Measurements from ENCODE around the gene AQP7. TPM values are rescaled to one million over a fixed set of nuclear protein-coding genes. Genes with fewer than 3 reads are reported as not detected.
A peak's percentile ranks its signal among the peaks of the same experiment; 100 is the strongest.

The AQP7 gene
- polyA plus RNA-seq, 1 of the 3 experiments (the other 2 are of a cell fraction), result 0.05 TPM

DNA sequence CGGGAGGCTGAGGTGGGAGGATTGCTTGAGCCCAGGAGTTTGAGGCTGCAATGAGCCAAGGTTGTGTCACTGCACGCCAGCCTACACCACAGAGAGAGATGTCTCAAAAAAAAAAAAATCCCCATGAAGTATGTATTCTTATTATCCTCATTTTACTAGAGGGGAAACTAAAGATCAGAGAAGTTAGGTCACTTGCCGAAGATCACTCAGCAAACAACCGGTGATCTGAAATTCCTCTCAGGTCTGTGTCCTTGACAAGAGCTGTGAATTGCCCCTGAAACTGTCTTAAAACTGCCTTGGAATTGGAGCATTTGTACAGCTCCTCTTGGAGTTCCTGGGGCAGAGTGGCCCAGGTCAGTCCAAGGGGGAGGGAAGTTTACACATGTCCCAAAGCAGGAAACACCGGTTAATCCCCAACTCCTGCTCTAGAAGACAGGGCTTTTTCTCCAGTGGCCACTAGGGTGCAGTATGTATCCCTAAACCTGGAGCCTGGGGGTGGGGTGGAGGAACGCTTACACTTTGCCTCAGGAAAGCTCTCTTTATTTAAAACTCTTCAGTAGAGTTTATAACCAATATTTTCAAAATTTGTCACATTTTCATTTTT, 27.6 kb downstream of the AQP7 start:
- ChIA-PET CTCF (interaction anchor here (0.6 to 8.0 kb wide), 38 partner anchors 8 to 404 kb away, joined by 3 to 103 read pairs (median 6); partner anchors contain the start of genes ANKRD18B, AQP3, B4GALT1 and NOL6), POLR2A (no interaction called here)
- Histone ChIP-seq H3K4me2 (no peak overlapping the region), H3K4me1 (ENCODE audit: control insufficient read depth in 1 of 2, insufficient read depth in 2 of 2, low read depth in 1 of 2, low read length in 1 of 2) (peaks cover 0 to 6% of the 10 kb centered on the region in 2 experiments; a peak in 1 of 4 replicates), H3K9ac (no peak overlapping the region), H3K27me3 (ENCODE audit: insufficient read depth) (no peaks in the 10 kb centered on the region), H3K36me3 (replicated peaks in 1 of 2; ENCODE audit: control insufficient read depth in 1 of 2, insufficient read depth in 2 of 2, low read length in 1 of 2) (peaks cover 12 to 19% of the 10 kb centered on the region in 2 experiments), H2AFZ (ENCODE audit: low read depth) (no peak overlapping the region), H3K9me2 (no peaks in the 10 kb centered on the region), H3K4me3 (ENCODE audit: low read depth in 2 of 2, low read length in 1 of 2) (peak overlapping the region in 1 of 2 experiments; percentile 33; a peak in 1 of 4 replicates), H3K27ac (ENCODE audit: low read depth in 2 of 2, low read length in 1 of 2) (no peak overlapping the region), H3K9me3 (no peaks in the 10 kb centered on the region), H4K20me1 (ENCODE audit: insufficient read depth) (no peaks in the 10 kb centered on the region), H3F3A (replicated peaks; ENCODE audit: insufficient read depth) (peaks cover 4% of the 10 kb centered on the region), H3K79me2 (ENCODE audit: insufficient read depth) (no peaks in the 10 kb centered on the region)
- WGBS (ENCODE audit: low lambda C conversion rate), result 73% methylated on average over 6 of the region's 6 CpGs
- peak; percentile 84 for DNase-seq
- TF ChIP-seq POLR2AphosphoS5 (IDR thresholded peaks at IDR 0.05; ENCODE audit: low read depth, low read length), result no peak
- TF ChIP-seq USF2 (IDR thresholded peaks at IDR 0.05; ENCODE audit: borderline replicate concordance, low read depth, low read length), result no peak
- no peak for TF ChIP-seq RFX5 (IDR thresholded peaks at IDR 0.05; ENCODE audit: low read length)
- TF ChIP-seq PBX3 (IDR thresholded peaks at IDR 0.05), result no peak
- TF ChIP-seq RAD21 (IDR thresholded peaks at IDR 0.05; ENCODE audit: low read length), result peak; percentile 79
- no peak for TF ChIP-seq IRF3 (IDR thresholded peaks at IDR 0.05; ENCODE audit: low read depth, low read length)
- TF ChIP-seq MXI1 (IDR thresholded peaks at IDR 0.05; ENCODE audit: low read depth, low read length), result no peak
- TF ChIP-seq TAF1 (IDR thresholded peaks at IDR 0.05; ENCODE audit: borderline replicate concordance, low read depth, low read length), result no peak
- TF ChIP-seq, protein P1, sequence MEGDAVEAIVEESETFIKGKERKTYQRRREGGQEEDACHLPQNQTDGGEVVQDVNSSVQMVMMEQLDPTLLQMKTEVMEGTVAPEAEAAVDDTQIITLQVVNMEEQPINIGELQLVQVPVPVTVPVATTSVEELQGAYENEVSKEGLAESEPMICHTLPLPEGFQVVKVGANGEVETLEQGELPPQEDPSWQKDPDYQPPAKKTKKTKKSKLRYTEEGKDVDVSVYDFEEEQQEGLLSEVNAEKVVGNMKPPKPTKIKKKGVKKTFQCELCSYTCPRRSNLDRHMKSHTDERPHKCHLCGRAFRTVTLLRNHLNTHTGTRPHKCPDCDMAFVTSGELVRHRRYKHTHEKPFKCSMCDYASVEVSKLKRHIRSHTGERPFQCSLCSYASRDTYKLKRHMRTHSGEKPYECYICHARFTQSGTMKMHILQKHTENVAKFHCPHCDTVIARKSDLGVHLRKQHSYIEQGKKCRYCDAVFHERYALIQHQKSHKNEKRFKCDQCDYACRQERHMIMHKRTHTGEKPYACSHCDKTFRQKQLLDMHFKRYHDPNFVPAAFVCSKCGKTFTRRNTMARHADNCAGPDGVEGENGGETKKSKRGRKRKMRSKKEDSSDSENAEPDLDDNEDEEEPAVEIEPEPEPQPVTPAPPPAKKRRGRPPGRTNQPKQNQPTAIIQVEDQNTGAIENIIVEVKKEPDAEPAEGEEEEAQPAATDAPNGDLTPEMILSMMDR (IDR thresholded peaks at IDR 0.05), result peak; percentile 93
- TF ChIP-seq GABPA (IDR thresholded peaks at IDR 0.05; ENCODE audit: low read depth), result no peak
- no peak for TF ChIP-seq SIN3A (IDR thresholded peaks at IDR 0.05; ENCODE audit: borderline replicate concordance, low read depth, low read length)
- TF ChIP-seq USF1 (IDR thresholded peaks at IDR 0.05; ENCODE audit: borderline replicate concordance, low read depth), result no peak
- no peak for TF ChIP-seq NRF1 (IDR thresholded peaks at IDR 0.05; ENCODE audit: low read depth, low read length)
- no peak for TF ChIP-seq MEF2A (IDR thresholded peaks at IDR 0.05; ENCODE audit: borderline replicate concordance, low read depth)
- TF ChIP-seq MAX (IDR thresholded peaks at IDR 0.05; ENCODE audit: low read depth), result no peak
- TF ChIP-seq JUND (IDR thresholded peaks at IDR 0.05), result no peak
- no peak for TF ChIP-seq TCF12 (IDR thresholded peaks at IDR 0.05)
- TF ChIP-seq YY1 (IDR thresholded peaks at IDR 0.05; ENCODE audit: low read depth), result no peak
- peak; percentile 78 for TF ChIP-seq CHD2 (IDR thresholded peaks at IDR 0.05; ENCODE audit: low read length, partially characterized antibody)
- no peak for TF ChIP-seq GATA2 (CRISPR knock-in tag; IDR thresholded peaks at IDR 0.05)
- TF ChIP-seq ZBTB33 (IDR thresholded peaks at IDR 0.05; ENCODE audit: borderline replicate concordance, low read depth), result no peak
- no peak for TF ChIP-seq EZH2phosphoT487 (IDR thresholded peaks at IDR 0.05; ENCODE audit: borderline replicate concordance, low read depth)
- no peak for TF ChIP-seq FOXM1 (IDR thresholded peaks at IDR 0.05; ENCODE audit: low read depth)
- no peak for TF ChIP-seq TEAD4 (IDR thresholded peaks at IDR 0.05; ENCODE audit: borderline replicate concordance, insufficient read depth)
- no peak for TF ChIP-seq FOXJ3 (CRISPR knock-in tag; IDR thresholded peaks at IDR 0.05)
- TF ChIP-seq RCOR1 (IDR thresholded peaks at IDR 0.05; ENCODE audit: low read length), result 0 out of 2 replicates have a peak, but pooled peaks have one; percentile 26
- no peak for TF ChIP-seq ELF1 (IDR thresholded peaks at IDR 0.05)

All from SK-N-SH (cell line).